Prostate gland (tissue), 2 donors: ENCODE data around the gene OR13H1.

Experiments used
- POLR2A ChIP-seq: fragments of 450-650 bp; IDR thresholded peaks from one replicate; pipeline ENCODE4 v1.6.1; 2016; ENCODE audit warnings: antibody characterized with exemption, mild to moderate bottlenecking
- TF ChIP-seq, protein P1 (sequence below), 4 experiments: fragments of 200-600 bp in 2 of 4; fragments of 450-650 bp in 2 of 4; sonication (generic) in 2 of 4; IDR thresholded peaks; 1 replicate in 3 of 4; 2 replicates in 1 of 4; pipeline ENCODE4 v1.5.1; 2016 to 2019; ENCODE audit warnings: antibody characterized with exemption in 4 of 4, mild to moderate bottlenecking in 2 of 4, moderate library complexity in 2 of 4

DNA sequence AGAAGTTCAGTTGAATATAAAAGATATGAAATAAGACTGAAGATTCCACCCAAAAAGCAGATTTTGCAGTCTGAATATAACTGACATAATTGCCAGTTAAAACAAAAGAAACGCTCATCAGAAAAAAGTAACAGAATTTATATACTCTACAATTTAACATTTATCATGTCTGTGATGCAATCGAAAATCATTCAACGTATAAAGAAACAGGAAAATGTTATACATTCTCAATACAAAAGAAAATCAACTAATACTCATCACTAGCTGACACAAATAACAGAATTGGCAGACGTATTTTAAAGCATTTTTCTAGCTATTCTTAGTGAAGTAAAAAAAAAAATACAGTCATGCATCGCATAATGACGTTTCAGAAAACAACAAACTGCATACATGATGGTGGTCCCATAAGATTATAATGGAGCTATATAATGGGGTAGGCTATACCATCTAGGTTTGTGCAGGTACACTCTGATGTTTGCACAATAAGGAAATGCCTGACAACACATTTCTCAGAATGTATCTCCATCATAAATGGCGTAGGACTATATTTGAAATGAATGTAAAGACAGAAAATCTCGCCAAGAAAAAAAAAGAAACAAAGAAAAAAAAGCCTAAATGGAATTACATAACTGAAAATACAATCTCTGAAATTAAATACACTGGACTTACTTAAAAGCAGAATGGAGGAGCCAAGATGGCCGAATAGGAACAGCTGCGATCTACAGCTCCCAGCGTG lies 34.3 kb downstream of the OR13H1 start:
- no peak for TF ChIP-seq POLR2A
- TF ChIP-seq, protein P1, sequence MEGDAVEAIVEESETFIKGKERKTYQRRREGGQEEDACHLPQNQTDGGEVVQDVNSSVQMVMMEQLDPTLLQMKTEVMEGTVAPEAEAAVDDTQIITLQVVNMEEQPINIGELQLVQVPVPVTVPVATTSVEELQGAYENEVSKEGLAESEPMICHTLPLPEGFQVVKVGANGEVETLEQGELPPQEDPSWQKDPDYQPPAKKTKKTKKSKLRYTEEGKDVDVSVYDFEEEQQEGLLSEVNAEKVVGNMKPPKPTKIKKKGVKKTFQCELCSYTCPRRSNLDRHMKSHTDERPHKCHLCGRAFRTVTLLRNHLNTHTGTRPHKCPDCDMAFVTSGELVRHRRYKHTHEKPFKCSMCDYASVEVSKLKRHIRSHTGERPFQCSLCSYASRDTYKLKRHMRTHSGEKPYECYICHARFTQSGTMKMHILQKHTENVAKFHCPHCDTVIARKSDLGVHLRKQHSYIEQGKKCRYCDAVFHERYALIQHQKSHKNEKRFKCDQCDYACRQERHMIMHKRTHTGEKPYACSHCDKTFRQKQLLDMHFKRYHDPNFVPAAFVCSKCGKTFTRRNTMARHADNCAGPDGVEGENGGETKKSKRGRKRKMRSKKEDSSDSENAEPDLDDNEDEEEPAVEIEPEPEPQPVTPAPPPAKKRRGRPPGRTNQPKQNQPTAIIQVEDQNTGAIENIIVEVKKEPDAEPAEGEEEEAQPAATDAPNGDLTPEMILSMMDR (IDR thresholded peaks at IDR 0.05): no peak
